ENCODE data around the gene COL20A1. TPM values are rescaled to one million over a fixed set of nuclear protein-coding genes. Genes with fewer than 3 reads are reported as not detected.

The COL20A1 gene
- total and polyA plus RNA-seq, 2 donors from 2014 or later = 0.58 TPM; not detected in 1

DNA sequence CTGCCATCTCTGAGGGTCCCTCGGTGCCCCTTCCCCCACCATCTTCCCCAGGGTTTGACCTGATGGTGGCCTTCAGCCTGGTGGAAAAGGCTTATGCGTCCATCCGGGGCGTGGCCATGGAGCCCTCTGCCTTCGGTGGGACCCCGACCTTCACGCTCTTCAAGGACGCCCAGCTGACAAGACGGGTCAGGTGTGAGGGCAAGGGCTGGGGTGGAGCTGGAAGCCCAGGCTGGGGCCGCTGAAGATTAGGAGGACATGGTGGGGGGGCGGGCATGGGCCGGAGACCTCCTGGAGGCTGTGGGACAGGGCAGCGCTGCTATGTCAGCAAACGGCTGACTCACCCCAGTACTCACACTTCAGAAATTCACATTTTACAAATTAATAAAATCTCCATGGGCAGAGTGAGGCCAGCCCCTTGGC, 23.5 kb downstream of the COL20A1 start:
- Histone ChIP-seq H3K9ac (ENCODE audit: low read length in 3 of 3) (no peak overlapping the region), H3K9me3 (ENCODE audit: control insufficient read depth in 2 of 3, insufficient read depth in 1 of 3, low read length in 3 of 3) (no peaks in the 10 kb centered on the region), H3K27ac (ENCODE audit: low read depth in 2 of 2, low read length in 2 of 2) (no peak overlapping the region), H3K4me3 (ENCODE audit: low read length in 3 of 3) (no peak overlapping the region), H3K36me3 (ENCODE audit: control insufficient read depth in 2 of 3, insufficient read depth in 3 of 3, low read length in 3 of 3) (no peaks in the 10 kb centered on the region), H3K27me3 (ENCODE audit: control insufficient read depth, insufficient read depth, low read length) (no peaks in the 10 kb centered on the region), H3K4me1 (ENCODE audit: control insufficient read depth in 2 of 3, insufficient read depth in 2 of 3, low read depth in 1 of 3, low read length in 3 of 3) (no peaks in the 10 kb centered on the region)
- TF ChIP-seq, protein P1, sequence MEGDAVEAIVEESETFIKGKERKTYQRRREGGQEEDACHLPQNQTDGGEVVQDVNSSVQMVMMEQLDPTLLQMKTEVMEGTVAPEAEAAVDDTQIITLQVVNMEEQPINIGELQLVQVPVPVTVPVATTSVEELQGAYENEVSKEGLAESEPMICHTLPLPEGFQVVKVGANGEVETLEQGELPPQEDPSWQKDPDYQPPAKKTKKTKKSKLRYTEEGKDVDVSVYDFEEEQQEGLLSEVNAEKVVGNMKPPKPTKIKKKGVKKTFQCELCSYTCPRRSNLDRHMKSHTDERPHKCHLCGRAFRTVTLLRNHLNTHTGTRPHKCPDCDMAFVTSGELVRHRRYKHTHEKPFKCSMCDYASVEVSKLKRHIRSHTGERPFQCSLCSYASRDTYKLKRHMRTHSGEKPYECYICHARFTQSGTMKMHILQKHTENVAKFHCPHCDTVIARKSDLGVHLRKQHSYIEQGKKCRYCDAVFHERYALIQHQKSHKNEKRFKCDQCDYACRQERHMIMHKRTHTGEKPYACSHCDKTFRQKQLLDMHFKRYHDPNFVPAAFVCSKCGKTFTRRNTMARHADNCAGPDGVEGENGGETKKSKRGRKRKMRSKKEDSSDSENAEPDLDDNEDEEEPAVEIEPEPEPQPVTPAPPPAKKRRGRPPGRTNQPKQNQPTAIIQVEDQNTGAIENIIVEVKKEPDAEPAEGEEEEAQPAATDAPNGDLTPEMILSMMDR (IDR thresholded peaks at IDR 0.05; ENCODE audit: borderline replicate concordance, extremely low read depth, insufficient read depth) = no peak
- DNase-seq (peak in 1 of 5 donors; percentile 64), FAIRE-seq (no peak)
- intact Hi-C loops (cut with DNase I) = no loop called here

DNA sequence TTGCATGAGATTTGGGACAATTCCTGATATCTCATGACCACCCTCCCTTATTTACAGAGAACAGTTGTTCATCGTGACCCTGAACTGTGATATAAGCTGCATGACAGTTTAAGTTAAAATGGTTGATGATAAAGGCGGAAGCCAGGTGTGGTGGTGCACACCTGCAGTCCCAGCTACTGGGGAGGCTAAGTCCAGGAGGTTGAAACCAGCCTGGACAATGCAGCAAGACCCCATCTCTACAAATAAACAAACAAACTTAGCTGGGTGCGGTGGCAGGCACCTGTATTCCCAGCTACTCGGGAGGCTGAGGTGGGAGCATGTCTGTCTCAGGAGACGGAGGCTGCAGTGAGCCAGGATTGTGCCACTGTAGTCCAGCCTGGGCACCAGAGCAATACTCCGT, 24.1 kb downstream of the COL20A1 start:
- FAIRE-seq (no peak), DNase-seq (no peak)
- Histone ChIP-seq H3K9ac (ENCODE audit: low read length in 3 of 3) (no peak overlapping the region), H3K4me1 (ENCODE audit: control insufficient read depth in 2 of 3, insufficient read depth in 2 of 3, low read depth in 1 of 3, low read length in 3 of 3) (no peaks in the 10 kb centered on the region), H3K27ac (ENCODE audit: low read depth in 2 of 2, low read length in 2 of 2) (no peak overlapping the region), H3K4me3 (ENCODE audit: low read length in 3 of 3) (no peak overlapping the region), H3K36me3 (ENCODE audit: control insufficient read depth in 2 of 3, insufficient read depth in 3 of 3, low read length in 3 of 3) (no peaks in the 10 kb centered on the region), H3K27me3 (ENCODE audit: control insufficient read depth, insufficient read depth, low read length) (no peaks in the 10 kb centered on the region), H3K9me3 (ENCODE audit: control insufficient read depth in 2 of 3, insufficient read depth in 1 of 3, low read length in 3 of 3) (no peaks in the 10 kb centered on the region)
- intact Hi-C loops (cut with DNase I) = no loop called here
- TF ChIP-seq, protein P1 (IDR thresholded peaks at IDR 0.05; ENCODE audit: borderline replicate concordance, extremely low read depth, insufficient read depth) = no peak

GRCh38 chr20:63317601-63318291, 24.8 kb downstream of the COL20A1 start:
- Histone ChIP-seq H3K27ac (ENCODE audit: low read depth in 2 of 2, low read length in 2 of 2) (no peak overlapping the region), H3K27me3 (ENCODE audit: control insufficient read depth, insufficient read depth, low read length) (no peaks in the 10 kb centered on the region), H3K36me3 (ENCODE audit: control insufficient read depth in 2 of 3, insufficient read depth in 3 of 3, low read length in 3 of 3) (no peaks in the 10 kb centered on the region), H3K9ac (ENCODE audit: low read length in 3 of 3) (no peak overlapping the region), H3K4me1 (ENCODE audit: control insufficient read depth in 2 of 3, insufficient read depth in 2 of 3, low read depth in 1 of 3, low read length in 3 of 3) (no peaks in the 10 kb centered on the region), H3K9me3 (ENCODE audit: control insufficient read depth in 2 of 3, insufficient read depth in 1 of 3, low read length in 3 of 3) (no peaks in the 10 kb centered on the region), H3K4me3 (ENCODE audit: low read length in 3 of 3) (no peak overlapping the region)
- DNase-seq (peak in 2 of 5 donors; percentile 35 to 60), FAIRE-seq (no peak)
- intact Hi-C loops (cut with DNase I) = no loop called here
- TF ChIP-seq, protein P1 (IDR thresholded peaks at IDR 0.05; ENCODE audit: borderline replicate concordance, extremely low read depth, insufficient read depth) = no peak
